EH (cell line): ENCODE results near the gene FUNDC2.

Source experiments
- DNase-seq: peaks from one replicate; pipeline ENCODE4 v3.0.0-alpha.2; 2015; ENCODE audit warnings: low read depth

Gene FUNDC2

GRCh38 chrX:155023907-155024833, 2.5 kb upstream of the FUNDC2 start:
- DNase-seq = no peak

- no peak for DNase-seq
Measured at GRCh38 chrX:155026420-155026726, 271 bp upstream of the FUNDC2 start.

- peak; percentile 68 for DNase-seq
Measured at GRCh38 chrX:155027509-155028066, 944 bp downstream of the FUNDC2 start.

- DNase-seq = no peak
Measured at GRCh38 chrX:155028129-155028528, 1.5 kb downstream of the FUNDC2 start.

- peak; percentile 13 for DNase-seq
Measured at GRCh38 chrX:155028877-155029291, 2.2 kb downstream of the FUNDC2 start.

GRCh38 chrX:155031657-155032056, 5.0 kb downstream of the FUNDC2 start:
- no peak for DNase-seq

GRCh38 chrX:155035688-155036087, 9.0 kb downstream of the FUNDC2 start:
- no peak for DNase-seq

GRCh38 chrX:155046129-155046810, 19.6 kb downstream of the FUNDC2 start:
- no peak for DNase-seq

- DNase-seq = no peak
Measured at GRCh38 chrX:155046811-155047528, 20.3 kb downstream of the FUNDC2 start.

- DNase-seq = peak; percentile 59
Measured at GRCh38 chrX:155048977-155049619, 22.5 kb downstream of the FUNDC2 start.

GRCh38 chrX:155052738-155053498, 26.3 kb downstream of the FUNDC2 start:
- no peak for DNase-seq

GRCh38 chrX:155053656-155054055, 27.0 kb downstream of the FUNDC2 start:
- no peak for DNase-seq

- no peak for DNase-seq
Measured at GRCh38 chrX:155054255-155054654, 27.6 kb downstream of the FUNDC2 start.

GRCh38 chrX:155055494-155055893, 28.9 kb downstream of the FUNDC2 start:
- no peak for DNase-seq

GRCh38 chrX:155056471-155056870, 29.8 kb downstream of the FUNDC2 start:
- DNase-seq = no peak

- peak; percentile 82 for DNase-seq
Measured at GRCh38 chrX:155056877-155057792, 30.5 kb downstream of the FUNDC2 start.

GRCh38 chrX:155061760-155062159, 35.1 kb downstream of the FUNDC2 start:
- no peak for DNase-seq

GRCh38 chrX:155065035-155065734, 38.5 kb downstream of the FUNDC2 start:
- DNase-seq = peak; percentile 52

- DNase-seq = peak; percentile 78
Measured at GRCh38 chrX:155068165-155068564, 41.5 kb downstream of the FUNDC2 start.
